ENCODE data around the gene EIF4G1.

GRCh38 chr3:184298759-184299487 is 15.5 kb upstream of the EIF4G1 start, which contains the start of gene PSMD2:
- peak in 2 of 4 experiments; percentile 13 to 34 for TF ChIP-seq CTCF (IDR thresholded peaks at IDR 0.05)
- TF ChIP-seq POLR2A (IDR thresholded peaks at IDR 0.05): peak; percentile 72 to 80
- TF ChIP-seq POLR2AphosphoS5 (IDR thresholded peaks at IDR 0.05): peak; percentile 75

All from gastroesophageal sphincter (tissue), 3 donors.